SKM-1 treated with dmso at 0.1 percent for 144 hours (cell line): ENCODE results near the gene GUCY2D.
"Not testable (repeated sequence)": the region's sequence is repeated elsewhere in the genome, so short reads cannot be mapped to it uniquely, and the experiment has no call there.

Experiments used
- DNase-seq: peaks from one replicate; lab custom pipeline; 2025; ENCODE audit not compliant: unreplicated experiment; lab: John Stamatoyannopoulos, UW

GUCY2D gene

DNA sequence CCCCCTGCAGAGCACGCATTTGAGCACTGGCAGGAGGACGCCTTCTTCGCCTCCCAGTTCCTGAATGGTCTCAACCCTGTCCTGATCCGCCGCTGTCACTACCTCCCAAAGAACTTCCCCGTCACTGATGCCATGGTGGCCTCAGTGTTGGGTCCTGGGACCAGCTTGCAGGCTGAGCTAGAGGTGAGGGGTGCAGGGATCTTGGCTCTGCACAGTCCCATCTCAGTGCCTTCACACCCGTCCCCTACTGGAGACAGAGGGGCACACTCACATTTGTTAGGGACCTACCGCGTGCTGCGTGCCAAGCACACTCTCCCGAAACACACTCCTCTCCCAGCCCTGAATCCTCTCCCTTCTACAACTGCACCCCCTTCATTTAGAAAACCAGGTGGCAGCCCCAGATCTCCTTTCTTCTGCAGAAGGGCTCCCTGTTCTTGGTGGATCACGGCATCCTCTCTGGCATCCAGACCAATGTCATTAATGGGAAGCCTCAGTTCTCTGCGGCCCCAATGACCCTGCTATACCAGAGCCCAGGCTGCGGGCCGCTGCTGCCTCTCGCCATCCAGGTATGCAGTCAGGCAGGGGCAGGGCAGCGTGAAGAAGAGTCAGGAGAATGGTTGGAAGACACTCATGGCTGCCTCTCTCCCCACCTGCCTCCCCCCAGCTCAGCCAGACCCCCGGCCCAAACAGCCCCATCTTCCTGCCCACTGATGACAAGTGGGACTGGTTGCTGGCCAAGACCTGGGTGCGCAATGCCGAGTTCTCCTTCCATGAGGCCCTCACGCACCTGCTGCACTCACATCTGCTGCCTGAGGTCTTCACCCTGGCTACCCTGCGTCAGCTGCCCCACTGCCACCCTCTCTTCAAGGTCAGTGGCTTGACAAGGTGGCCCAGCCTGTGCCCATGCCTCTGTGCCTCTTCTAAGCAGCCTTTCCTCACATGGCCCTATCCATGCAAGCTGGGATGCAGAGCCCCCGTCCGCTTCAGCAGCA lies 42.7 kb downstream of the GUCY2D start:
- DNase-seq = no peak

DNA sequence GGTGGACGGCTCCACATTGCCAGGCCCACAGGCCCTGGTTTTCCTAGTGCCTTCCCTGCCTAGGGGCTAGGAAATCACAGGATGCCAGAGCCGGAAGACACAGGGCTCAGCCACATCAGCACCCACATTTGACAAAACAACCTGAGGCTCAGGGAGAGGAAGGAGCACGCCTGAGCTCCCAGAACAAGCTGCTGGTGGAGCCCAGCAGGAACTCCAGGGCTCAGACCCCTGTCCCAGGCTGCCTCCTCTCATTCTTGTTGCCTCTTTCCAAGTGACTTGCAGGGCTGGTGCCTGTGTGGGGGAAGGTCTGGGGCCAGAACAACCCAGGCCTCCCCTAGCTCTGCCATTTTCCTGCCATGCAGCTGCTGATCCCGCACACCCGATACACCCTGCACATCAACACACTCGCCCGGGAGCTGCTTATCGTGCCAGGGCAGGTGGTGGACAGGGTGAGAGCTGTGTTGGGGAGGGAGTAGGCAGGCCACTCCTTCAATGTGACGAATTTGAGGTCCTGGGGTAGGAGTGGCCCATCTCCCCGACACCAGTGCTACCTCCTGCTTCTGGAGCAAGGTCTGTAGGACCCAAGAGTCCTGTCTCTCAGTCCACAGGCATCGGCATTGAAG lies 44.0 kb downstream of the GUCY2D start:
- DNase-seq = no peak

- no peak for DNase-seq
Observed at GRCh38 chr17:8046929-8047768, 44.7 kb downstream of the GUCY2D start.

DNA sequence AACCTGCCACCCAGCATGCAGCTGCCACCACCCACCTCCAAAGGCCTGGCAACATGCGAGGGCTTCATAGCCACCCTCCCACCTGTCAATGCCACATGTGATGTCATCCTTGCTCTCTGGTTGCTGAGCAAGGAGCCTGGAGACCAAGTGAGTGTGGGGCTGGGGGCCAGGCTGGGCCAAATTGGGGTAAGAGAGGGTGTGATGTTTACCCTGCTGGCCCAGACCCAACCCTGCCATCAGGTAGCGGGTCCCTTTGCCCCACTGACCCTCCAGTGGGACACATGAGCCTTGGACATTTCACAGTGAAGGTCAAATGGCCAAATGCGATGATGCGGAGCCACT lies 45.3 kb downstream of the GUCY2D start:
- DNase-seq = no peak

DNA sequence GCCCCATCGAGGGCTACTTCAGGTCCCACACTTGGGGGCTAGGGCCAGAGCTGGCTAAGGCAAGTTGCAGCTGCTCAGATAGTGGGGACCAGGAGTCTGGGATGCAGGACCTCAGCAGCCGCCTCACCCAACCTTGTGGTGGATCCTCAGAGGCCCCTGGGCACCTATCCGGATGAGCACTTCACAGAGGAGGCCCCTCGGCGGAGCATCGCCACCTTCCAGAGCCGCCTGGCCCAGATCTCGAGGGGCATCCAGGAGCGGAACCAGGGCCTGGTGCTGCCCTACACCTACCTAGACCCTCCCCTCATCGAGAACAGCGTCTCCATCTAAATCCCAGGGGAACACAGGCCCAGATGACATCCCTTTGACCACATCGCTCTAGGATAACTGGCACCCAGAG lies 45.8 kb downstream of the GUCY2D start:
- no peak for DNase-seq

- no peak for DNase-seq
Observed at GRCh38 chr17:8048736-8049135, 46.3 kb downstream of the GUCY2D start.

DNA sequence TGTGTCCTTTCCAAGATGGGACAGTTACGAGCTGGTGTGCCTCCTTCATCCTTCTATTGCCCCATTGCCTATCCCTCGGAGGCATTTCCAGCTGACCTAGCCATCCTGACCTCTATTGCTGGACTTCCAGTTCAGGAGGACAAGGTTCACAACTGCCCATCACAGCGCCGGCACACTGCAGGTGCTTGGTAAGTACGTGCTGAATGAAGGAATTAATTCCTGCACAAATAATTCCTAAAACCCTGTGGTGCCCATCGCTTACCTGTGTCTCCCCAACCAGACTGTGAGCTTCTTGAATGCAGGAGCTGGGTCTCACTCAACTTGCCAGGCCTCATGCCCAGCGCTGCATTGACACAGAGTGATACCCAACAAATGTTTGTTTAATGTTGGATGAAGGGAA lies 49.4 kb downstream of the GUCY2D start:
- DNase-seq = no peak

- no peak for DNase-seq
Observed at GRCh38 chr17:8052256-8053252, 50.1 kb downstream of the GUCY2D start.

GRCh38 chr17:8053600-8053999 lies 51.2 kb downstream of the GUCY2D start:
- no peak for DNase-seq

GRCh38 chr17:8055851-8056231 lies 53.4 kb downstream of the GUCY2D start:
- DNase-seq = no peak

DNA sequence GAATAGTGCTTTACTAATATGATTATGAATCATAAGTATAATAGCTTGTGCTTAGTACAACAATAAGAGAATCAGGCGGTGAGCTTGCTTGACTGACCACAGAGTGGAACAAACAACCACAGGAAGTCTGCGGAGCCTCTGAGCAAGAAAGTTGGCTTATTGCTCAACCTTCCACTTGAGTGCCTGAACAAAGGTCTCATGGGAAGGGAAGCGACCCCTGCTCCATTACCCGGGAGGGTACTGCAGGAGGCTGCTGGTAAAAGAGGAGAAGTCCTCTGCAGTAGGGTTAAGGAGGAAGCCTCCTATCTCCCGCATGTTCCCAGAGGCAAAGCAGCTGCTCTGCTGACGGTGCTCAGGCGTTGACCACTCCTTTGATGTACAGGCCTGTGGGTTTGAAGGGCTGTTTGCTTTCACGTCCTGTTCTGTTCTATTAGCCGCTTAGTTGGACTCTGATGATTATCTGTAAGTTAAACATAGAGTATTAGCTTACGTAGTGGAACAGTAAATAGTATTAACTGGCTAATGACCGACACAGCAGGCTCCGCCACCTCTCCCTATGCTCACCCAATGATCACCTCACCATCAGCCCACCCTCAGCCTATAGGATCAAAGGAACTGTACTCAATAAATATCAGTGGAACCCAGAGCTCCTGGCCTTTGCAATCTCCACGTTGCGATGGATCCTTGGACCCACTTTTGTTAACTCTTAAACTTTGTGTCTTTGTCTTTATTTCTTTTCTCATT lies 54.0 kb downstream of the GUCY2D start:
- peak; percentile 68 for DNase-seq

DNA sequence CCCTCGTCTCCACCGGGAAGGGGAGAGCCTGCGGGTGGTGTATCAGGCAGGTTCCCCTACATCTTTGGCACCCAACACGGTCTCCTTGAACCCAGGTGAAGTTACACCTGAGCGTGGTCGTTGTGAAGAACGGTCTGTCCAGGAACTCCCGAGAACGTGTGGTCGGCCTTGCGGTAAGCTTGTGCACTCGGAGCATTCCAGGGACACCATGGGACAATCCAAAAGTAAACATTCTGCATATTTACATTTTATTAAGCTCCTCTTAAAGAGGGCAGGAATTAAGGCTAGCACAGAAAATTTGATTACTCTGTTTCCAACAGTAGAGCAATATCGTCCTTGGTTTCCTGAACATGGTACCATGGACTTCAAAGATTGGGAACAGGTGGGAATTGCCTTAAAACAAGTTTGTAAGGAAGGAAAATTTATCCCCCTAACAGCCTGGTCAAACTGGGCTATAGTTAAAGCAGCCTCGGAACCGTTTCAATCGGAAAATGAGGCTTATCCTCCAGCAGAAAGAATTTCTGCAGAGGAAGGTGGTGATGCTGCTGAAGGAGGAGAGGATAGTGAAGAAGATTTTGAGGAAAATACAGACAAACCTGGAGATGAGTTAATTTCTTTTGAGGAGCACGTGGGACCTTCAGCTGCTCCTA lies 54.7 kb downstream of the GUCY2D start:
- no peak for DNase-seq

DNA sequence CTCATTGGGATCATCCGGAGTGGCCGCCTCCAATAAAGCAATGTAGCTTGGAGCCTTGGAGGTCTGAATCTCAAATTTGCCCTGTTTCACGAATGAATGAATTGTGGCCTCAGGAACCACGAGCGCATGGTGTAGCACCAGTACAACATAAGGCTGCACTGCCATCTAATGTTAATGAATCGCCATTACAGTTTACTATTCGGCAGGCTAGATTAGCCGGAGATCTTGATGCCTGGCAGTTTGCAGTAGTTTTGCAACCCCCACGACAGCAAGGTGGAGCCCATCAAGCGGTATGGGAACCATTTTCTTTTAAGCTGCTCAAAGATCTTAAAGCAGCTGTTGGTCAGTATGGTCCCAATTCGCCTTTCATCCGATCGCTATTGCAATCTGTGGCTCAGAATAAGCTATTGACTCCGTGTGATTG lies 55.3 kb downstream of the GUCY2D start:
- peak; percentile 52 for DNase-seq

DNA sequence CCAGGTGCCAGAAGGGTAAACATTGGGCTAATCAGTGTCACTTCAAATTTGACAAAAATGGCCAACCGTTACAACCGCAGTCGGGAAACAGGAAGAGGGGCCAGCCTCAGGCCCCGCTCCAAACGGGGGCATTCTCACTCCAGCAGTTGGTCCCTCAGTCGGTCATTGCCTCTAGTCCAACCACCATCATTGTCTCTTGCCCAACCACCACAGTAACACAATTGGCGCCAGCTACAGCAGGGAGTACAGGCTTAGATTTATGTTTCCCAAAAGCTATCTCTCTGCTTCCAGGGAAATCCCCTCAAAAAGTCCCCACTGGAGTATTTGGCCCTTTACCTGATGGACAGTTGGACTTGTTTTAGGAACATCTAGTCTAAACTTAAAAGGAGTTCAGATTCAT lies 56.7 kb downstream of the GUCY2D start:
- DNase-seq = no peak

- peak; percentile 20 for DNase-seq
Observed at GRCh38 chr17:8060274-8060673, 57.9 kb downstream of the GUCY2D start.

- not testable (repeated sequence) for DNase-seq
Observed at GRCh38 chr17:8061851-8062250, 59.4 kb downstream of the GUCY2D start.

- no peak for DNase-seq
Observed at GRCh38 chr17:8062435-8062806, 60.0 kb downstream of the GUCY2D start.

- DNase-seq = no peak
Observed at GRCh38 chr17:8062807-8063483, 60.5 kb downstream of the GUCY2D start.
